AG04450 (cell line): ENCODE measurements around the gene FBXL19. TPM values are rescaled to one million over a fixed set of nuclear protein-coding genes. Genes with fewer than 3 reads are reported as not detected.

Experiments used
- CTCF ChIA-PET: fragments of 300-600, 350-600 bp; formaldehyde crosslinking; extraction: SDS; loops from one replicate; lab custom pipeline; 2022; ENCODE audit warnings: antibody characterized with exemption, inconsistent platforms; lab: Charles Lee
- POLR2A ChIA-PET: fragments of 350-600 bp; formaldehyde crosslinking; extraction: SDS; loops from one replicate; lab custom pipeline; 2021; ENCODE audit warnings: antibody characterized with exemption, inconsistent platforms; lab: Yijun Ruan, JAX
- DNase-seq: peaks from one replicate; pipeline ENCODE4 v3.0.0-alpha.2; 2011; ENCODE audit warnings: low read depth, low spot score
- H3K27ac ChIP-seq: one replicate; pipeline ENCODE4 v1.5.1; 2012; ENCODE audit warnings: low read depth, low read length, control low read depth
- H3K27me3 ChIP-seq: one replicate; pipeline ENCODE4 v1.6.0; 2012; ENCODE audit warnings: low read length; ENCODE audit not compliant: control insufficient read depth, insufficient read depth
- H3K4me3 ChIP-seq: 2 replicates; pipeline ENCODE4 v1.5.1; 2011; ENCODE audit warnings: mild to moderate bottlenecking, low read depth, low read length, control low read depth
- H3K9me3 ChIP-seq: 2 replicates; pipeline ENCODE4 v1.5.1; 2012; ENCODE audit warnings: low read length; ENCODE audit not compliant: control insufficient read depth, insufficient read depth
- CTCF ChIP-seq: IDR thresholded peaks from 2 replicates; pipeline ENCODE4 v1.5.1; 2011; ENCODE audit warnings: low read depth, low read length, control low read depth, inconsistent platforms
- polyA plus RNA-seq: library from polyadenylated mRNA; depleted of rRNA; stranded (reverse); fragments of >200 nt; gene quantifications from 2 replicates; pipeline ENCODE4 v1.2.3, GENCODE V29; 2011

The FBXL19 gene
- polyA plus RNA-seq, 1 experiment, result 7.1 TPM

GRCh38 chr16:30907064-30907463 is 16.3 kb upstream of the FBXL19 start:
- DNase-seq, result no peak
- Histone ChIP-seq H3K9me3 (no peaks in the 10 kb centered on the region; the same call in 1 of the 2 replicates), H3K4me3 (no peak overlapping the region), H3K27me3 (no peaks in the 10 kb centered on the region), H3K27ac (no peak overlapping the region)
- POLR2A ChIA-PET, result no interaction called here
- CTCF ChIA-PET, result interaction anchor here (1.0 to 2.6 kb wide), 2 partner anchors 62 to 94 kb away, joined by 3 to 13 read pairs; no protein-coding TSS in a partner anchor
- TF ChIP-seq CTCF, result no peak

GRCh38 chr16:30910427-30911029 is 12.8 kb upstream of the FBXL19 start:
- CTCF ChIA-PET, result interaction anchor here (1.3 kb wide), 1 partner anchor 9 kb away, joined by 3 read pairs; no protein-coding TSS in a partner anchor
- no peaks in the 10 kb centered on the region for H3K27me3 ChIP-seq

GRCh38 chr16:30912794-30913412 is 10.5 kb upstream of the FBXL19 start:
- POLR2A ChIA-PET, result no interaction called here
- no peak for DNase-seq
- CTCF ChIA-PET, result interaction anchor here (0.7 to 1.4 kb wide), 3 partner anchors 11 to 98 kb away, joined by 6 to 10 read pairs (median 6); no protein-coding TSS in a partner anchor
- Histone ChIP-seq H3K4me3 (no peak overlapping the region), H3K27me3 (no peaks in the 10 kb centered on the region), H3K9me3 (no peaks in the 10 kb centered on the region), H3K27ac (no peak overlapping the region)
- TF ChIP-seq CTCF, result no peak

More at GRCh38 chr16:30910427-30911029, 12.8 kb upstream of the FBXL19 start:
- no peaks in the 10 kb centered on the region for H3K9me3 ChIP-seq
- POLR2A ChIA-PET, result no interaction called here
- TF ChIP-seq CTCF, result no peak
- no peak for DNase-seq
- no peak overlapping the region for H3K4me3 ChIP-seq
- H3K27ac ChIP-seq, result no peak overlapping the region

GRCh38 chr16:30914830-30915229 is 8.5 kb upstream of the FBXL19 start:
- ChIA-PET POLR2A (no interaction called here), CTCF (no interaction called here)
- Histone ChIP-seq H3K27me3 (no peaks in the 10 kb centered on the region), H3K27ac (no peak overlapping the region), H3K4me3 (no peak overlapping the region), H3K9me3 (no peaks in the 10 kb centered on the region)
- TF ChIP-seq CTCF, result no peak
- DNase-seq, result no peak

GRCh38 chr16:30918614-30919013 is 4.8 kb upstream of the FBXL19 start:
- H3K27ac ChIP-seq, result no peak overlapping the region
- no peaks in the 10 kb centered on the region for H3K27me3 ChIP-seq
- CTCF ChIA-PET, result interaction anchor here (0.8 kb wide), 1 partner anchor 74 kb away, joined by 4 read pairs; no protein-coding TSS in a partner anchor
- no peak overlapping the region for H3K4me3 ChIP-seq
- POLR2A ChIA-PET, result no interaction called here
- TF ChIP-seq CTCF, result no peak
- no peaks in the 10 kb centered on the region for H3K9me3 ChIP-seq
- no peak for DNase-seq
